Peyer's patch (tissue), 4 donors: Measurements from ENCODE around the gene NDUFS6. TPM values are rescaled to one million over a fixed set of nuclear protein-coding genes. Genes with fewer than 3 reads are reported as not detected.

ENCODE experiments used
- DNase-seq, 3 donors: peaks; one replicate each; pipeline ENCODE4 v3.0.0-alpha.2; 2017 to 2019
- H3K27ac ChIP-seq, 4 donors: fragments of 200-600 bp; sonication (generic); one replicate each; pipeline ENCODE4 v1.5.1; 2016 to 2019
- H3K27me3 ChIP-seq, 2 donors: fragments of 200-600 bp; sonication (generic); one replicate each; pipeline ENCODE4 v1.5.1; 2019
- H3K36me3 ChIP-seq, 3 donors: fragments of 200-600 bp; sonication (generic); one replicate each; pipeline ENCODE4 v1.5.1; 2016 to 2019
- H3K4me1 ChIP-seq, 4 donors: fragments of 200-600 bp; sonication (generic); one replicate each; pipeline ENCODE4 v1.5.1; 2016 to 2019
- H3K4me3 ChIP-seq, 4 donors: fragments of 200-600 bp; sonication (generic); 1 replicate in 3 of 4; 2 replicates in 1 of 4; pipeline ENCODE4 v1.5.1; 2016 to 2019; ENCODE audit warnings: mild to moderate bottlenecking in 1 of 4
- H3K9me3 ChIP-seq, 4 donors: fragments of 200-600 bp; sonication (generic); one replicate each; pipeline ENCODE4 v1.5.1; 2016 to 2019; ENCODE audit warnings: mild to moderate bottlenecking in 1 of 4
- POLR2A ChIP-seq, 2 donors: fragments of 450-650 bp; IDR thresholded peaks; one replicate each; pipeline ENCODE4 v1.5.1; 2017; ENCODE audit warnings: antibody characterized with exemption in 2 of 2, mild to moderate bottlenecking in 2 of 2, moderate library complexity in 2 of 2
- total RNA-seq, 4 donors: library from RNA; depleted of rRNA; stranded (reverse); fragments of >200 nt; gene quantifications; one replicate each; pipeline ENCODE4 v1.1.0, GENCODE V29; 2016
- TF ChIP-seq, protein P1 (sequence below), 6 experiments: fragments of 450-650 bp in 4 of 6; fragments of 200-600 bp in 2 of 6; sonication (generic) in 1 of 6; IDR thresholded peaks; one replicate each; pipeline ENCODE4 v1.5.1; 2017 to 2019; ENCODE audit warnings: antibody characterized with exemption in 6 of 6, mild to moderate bottlenecking in 3 of 6, moderate library complexity in 1 of 6

The NDUFS6 gene
- total RNA-seq, 4 donors from 2014 or later, result 27.4 to 86.5 (median 47.6) TPM

DNA sequence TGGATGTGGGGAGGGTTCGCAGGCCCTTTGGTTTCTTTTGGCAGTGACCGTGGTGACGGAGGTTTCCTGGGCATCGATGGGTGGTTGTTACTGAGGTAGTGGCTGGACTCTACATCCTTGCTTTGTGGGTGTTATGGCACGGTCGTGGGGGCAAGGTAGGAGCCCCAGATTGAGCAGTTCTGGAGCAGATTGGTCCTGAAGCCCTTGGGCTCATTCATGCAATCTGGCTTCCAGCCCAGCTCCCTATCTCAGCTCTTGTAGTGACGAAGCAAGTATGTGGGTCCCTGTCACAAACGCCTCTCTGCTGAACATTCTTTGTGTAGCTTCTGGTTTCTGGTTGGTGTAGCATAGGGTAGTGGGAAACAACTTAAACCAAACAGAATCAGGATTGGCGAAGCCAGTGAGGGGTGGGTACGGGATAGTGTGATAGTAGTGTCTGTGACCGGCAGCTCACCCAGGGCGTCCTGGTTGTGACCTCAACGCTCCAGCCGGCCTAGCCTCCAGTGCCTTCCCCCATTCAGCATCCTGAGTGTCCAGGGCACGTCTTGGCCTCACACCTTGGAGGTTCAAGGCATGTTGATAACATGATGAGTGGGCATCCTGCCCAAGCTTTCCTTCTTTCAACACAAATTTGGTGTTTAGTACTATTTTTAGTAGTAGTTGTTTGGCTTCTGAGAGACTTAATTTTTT is 2.9 kb downstream of the NDUFS6 start:
- Histone ChIP-seq H3K4me1 (peaks cover 0 to 8% (median 1%) of the 10 kb centered on the region in 4 donors), H3K9me3 (no peaks in the 10 kb centered on the region), H3K4me3 (no peak overlapping the region), H3K36me3 (peaks cover 0 to 66% (median 0%) of the 10 kb centered on the region in 3 donors), H3K27me3 (no peaks in the 10 kb centered on the region), H3K27ac (no peak overlapping the region)
- TF ChIP-seq POLR2A (IDR thresholded peaks at IDR 0.05), result no peak
- TF ChIP-seq, protein P1, sequence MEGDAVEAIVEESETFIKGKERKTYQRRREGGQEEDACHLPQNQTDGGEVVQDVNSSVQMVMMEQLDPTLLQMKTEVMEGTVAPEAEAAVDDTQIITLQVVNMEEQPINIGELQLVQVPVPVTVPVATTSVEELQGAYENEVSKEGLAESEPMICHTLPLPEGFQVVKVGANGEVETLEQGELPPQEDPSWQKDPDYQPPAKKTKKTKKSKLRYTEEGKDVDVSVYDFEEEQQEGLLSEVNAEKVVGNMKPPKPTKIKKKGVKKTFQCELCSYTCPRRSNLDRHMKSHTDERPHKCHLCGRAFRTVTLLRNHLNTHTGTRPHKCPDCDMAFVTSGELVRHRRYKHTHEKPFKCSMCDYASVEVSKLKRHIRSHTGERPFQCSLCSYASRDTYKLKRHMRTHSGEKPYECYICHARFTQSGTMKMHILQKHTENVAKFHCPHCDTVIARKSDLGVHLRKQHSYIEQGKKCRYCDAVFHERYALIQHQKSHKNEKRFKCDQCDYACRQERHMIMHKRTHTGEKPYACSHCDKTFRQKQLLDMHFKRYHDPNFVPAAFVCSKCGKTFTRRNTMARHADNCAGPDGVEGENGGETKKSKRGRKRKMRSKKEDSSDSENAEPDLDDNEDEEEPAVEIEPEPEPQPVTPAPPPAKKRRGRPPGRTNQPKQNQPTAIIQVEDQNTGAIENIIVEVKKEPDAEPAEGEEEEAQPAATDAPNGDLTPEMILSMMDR (IDR thresholded peaks at IDR 0.05), result no peak
- DNase-seq, result no peak

DNA sequence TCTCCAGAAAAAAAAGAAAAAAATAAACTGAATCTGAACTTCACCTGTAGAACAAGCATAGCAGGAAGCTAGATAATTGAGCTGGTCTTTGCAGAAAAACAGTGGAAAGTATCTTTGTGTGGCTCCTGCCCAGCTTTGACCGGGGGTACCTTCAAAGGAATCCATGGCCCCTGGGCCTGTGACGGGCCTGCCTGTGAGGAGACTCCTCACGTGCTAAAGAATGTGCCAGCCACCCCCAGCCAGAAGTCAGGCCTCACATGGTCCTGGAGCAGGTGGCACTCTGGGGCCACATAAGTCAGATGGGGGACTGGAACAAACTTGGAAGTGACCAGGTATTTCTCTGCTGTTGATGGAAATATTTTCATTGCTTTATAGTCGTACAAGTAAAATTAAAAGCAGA is 4.1 kb downstream of the NDUFS6 start:
- Histone ChIP-seq H3K4me3 (no peak overlapping the region), H3K27me3 (no peaks in the 10 kb centered on the region), H3K4me1 (peaks cover 0 to 8% (median 1%) of the 10 kb centered on the region in 4 donors), H3K27ac (no peak overlapping the region), H3K9me3 (no peaks in the 10 kb centered on the region), H3K36me3 (peaks cover 0 to 77% (median 0%) of the 10 kb centered on the region in 3 donors)
- no peak for DNase-seq
- TF ChIP-seq POLR2A (IDR thresholded peaks at IDR 0.05), result no peak
- TF ChIP-seq, protein P1 (IDR thresholded peaks at IDR 0.05), result no peak

DNA sequence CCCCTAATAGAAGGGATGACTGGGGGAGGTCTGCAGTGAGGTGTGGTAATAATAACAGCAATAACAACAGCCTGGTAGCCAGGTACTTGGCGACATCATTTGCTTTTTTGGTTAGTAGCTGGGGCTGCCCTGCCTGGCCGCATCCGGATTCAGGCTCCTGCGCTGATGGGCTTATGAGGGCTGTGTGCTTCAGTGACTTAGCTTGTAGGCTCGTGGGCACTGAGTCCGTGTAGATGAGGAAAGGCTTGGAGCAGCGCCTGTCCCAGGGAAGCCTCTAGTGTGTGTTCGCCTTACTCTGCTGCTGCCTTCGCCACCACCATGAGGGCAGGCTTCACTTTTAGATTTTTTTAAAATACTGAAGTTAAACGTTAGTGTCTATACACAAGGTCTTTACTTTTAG is 4.5 kb downstream of the NDUFS6 start:
- H3K4me3 ChIP-seq, result no peak overlapping the region
- H3K27me3 ChIP-seq, result no peaks in the 10 kb centered on the region
- H3K4me1 ChIP-seq, result peaks cover 0 to 8% (median 1%) of the 10 kb centered on the region in 4 donors
- no peaks in the 10 kb centered on the region for H3K9me3 ChIP-seq
- DNase-seq, result no peak
- no peak overlapping the region for H3K27ac ChIP-seq
- peaks cover 0 to 80% (median 0%) of the 10 kb centered on the region in 3 donors for H3K36me3 ChIP-seq
- no peak for TF ChIP-seq POLR2A (IDR thresholded peaks at IDR 0.05)
- TF ChIP-seq, protein P1 (IDR thresholded peaks at IDR 0.05), result no peak

DNA sequence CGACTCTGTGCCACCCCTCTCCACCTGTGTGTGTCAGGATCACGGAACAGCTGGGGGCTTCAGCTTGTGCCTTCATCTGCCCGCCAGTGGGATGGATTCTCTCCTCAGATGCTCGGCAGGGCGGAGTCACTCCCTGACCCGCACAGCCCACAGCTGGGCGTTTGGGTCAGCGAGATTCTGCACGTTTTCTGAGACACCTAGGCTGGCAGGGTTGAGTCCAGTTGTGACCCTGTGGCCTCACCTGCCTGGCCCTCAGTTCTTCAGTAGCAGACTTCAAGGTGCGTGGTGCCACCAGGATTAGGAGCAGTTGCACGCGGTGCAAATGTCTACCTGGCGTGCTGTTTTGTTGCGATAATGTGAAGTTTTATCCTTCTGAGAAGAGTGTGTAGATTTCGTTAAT is 5.0 kb downstream of the NDUFS6 start:
- TF ChIP-seq POLR2A (IDR thresholded peaks at IDR 0.05), result no peak
- TF ChIP-seq, protein P1 (IDR thresholded peaks at IDR 0.05), result no peak
- no peak for DNase-seq
- H3K36me3 ChIP-seq, result peaks cover 0 to 85% (median 0%) of the 10 kb centered on the region in 3 donors

DNA sequence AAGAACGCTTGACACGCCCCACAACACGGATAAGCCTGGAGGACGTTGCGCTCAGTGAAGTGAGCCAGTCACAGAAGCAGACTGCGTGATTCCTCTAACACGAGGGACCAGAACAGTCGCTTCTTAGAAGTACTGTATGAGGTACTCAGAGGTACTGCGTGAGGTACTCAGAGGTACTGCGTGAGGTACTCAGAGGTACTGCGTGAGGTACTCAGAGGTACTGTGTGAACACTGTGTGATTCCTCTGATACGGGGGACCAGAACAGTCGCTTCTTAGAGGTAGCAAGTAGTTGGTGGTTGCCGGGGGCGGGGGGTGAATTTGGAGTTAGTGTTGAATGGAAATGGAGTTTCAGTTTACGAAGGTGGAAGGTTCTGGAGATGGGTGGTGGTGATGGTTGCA is 5.8 kb downstream of the NDUFS6 start:
- Histone ChIP-seq H3K4me1 (peaks cover 0 to 5% (median under 1%) of the 10 kb centered on the region in 4 donors), H3K27ac (no peak overlapping the region), H3K27me3 (no peaks in the 10 kb centered on the region), H3K9me3 (no peaks in the 10 kb centered on the region), H3K36me3 (peaks cover 0 to 93% (median 0%) of the 10 kb centered on the region in 3 donors), H3K4me3 (no peak overlapping the region)
- TF ChIP-seq, protein P1 (IDR thresholded peaks at IDR 0.05), result no peak
- no peak for DNase-seq

More for the DNA sequence above, 5.0 kb downstream of the NDUFS6 start:
- H3K27ac ChIP-seq, result no peak overlapping the region
- H3K4me1 ChIP-seq, result peaks cover 0 to 8% (median 1%) of the 10 kb centered on the region in 4 donors
- H3K4me3 ChIP-seq, result no peak overlapping the region
- no peaks in the 10 kb centered on the region for H3K27me3 ChIP-seq
- no peaks in the 10 kb centered on the region for H3K9me3 ChIP-seq
